Measurements from ENCODE around the gene VIPR2.

GRCh38 chr7:159092701-159093121 lies 52.0 kb downstream of the VIPR2 start:
- no peak for TF ChIP-seq EZH2 (IDR thresholded peaks at IDR 0.05; ENCODE audit: borderline replicate concordance, insufficient read depth, low read length, poor library complexity, severe bottlenecking)
- no peak for TF ChIP-seq CTCF (IDR thresholded peaks at IDR 0.05; ENCODE audit: poor library complexity, severe bottlenecking)
- no peak for TF ChIP-seq SMC3 (conservative IDR thresholded peaks at IDR 0.05; ENCODE audit: poor library complexity)
- no peak for TF ChIP-seq RAD21 (conservative IDR thresholded peaks at IDR 0.05)
- no peak for TF ChIP-seq POLR2AphosphoS5 (IDR thresholded peaks at IDR 0.05)

Data from neural cell (in vitro differentiated cells).